GM19395 (cell line): Measurements from ENCODE around the gene ZNF785.

Experiments used
- ATAC-seq: cut with Tn5 transposase; IDR thresholded peaks from one replicate; pipeline ENCODE4 v1.9.1; 2021; ENCODE audit warnings: mild to moderate bottlenecking, moderate library complexity; ENCODE audit not compliant: unreplicated experiment

Gene ZNF785

GRCh38 chr16:30567160-30567990, 18.1 kb downstream of the ZNF785 start:
- ATAC-seq, result no peak

DNA sequence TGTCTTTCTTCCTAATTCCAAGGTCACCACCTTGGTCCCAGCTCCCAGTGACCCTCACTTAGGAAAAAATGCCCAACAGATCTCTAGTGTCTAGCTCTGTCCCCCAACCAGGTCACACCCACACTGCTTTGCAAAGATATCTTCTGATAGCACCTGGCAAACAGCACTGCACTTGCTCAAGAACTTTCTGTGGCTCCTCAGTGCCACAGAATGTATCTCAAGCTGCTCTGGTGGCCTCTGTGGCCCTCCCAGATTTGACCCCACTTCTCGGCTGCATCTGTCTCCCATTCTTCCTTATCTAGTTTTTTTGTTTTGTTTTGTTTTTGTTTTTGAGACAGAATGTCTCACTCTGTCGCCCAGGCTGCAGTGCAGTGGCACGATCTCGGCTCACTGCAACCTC, 19.0 kb downstream of the ZNF785 start:
- no peak for ATAC-seq

- no peak for ATAC-seq
These were observed 19.5 kb downstream of the ZNF785 start for GRCh38 chr16:30565984-30566383.

GRCh38 chr16:30565526-30565925, 20.0 kb downstream of the ZNF785 start:
- ATAC-seq, result no peak

DNA sequence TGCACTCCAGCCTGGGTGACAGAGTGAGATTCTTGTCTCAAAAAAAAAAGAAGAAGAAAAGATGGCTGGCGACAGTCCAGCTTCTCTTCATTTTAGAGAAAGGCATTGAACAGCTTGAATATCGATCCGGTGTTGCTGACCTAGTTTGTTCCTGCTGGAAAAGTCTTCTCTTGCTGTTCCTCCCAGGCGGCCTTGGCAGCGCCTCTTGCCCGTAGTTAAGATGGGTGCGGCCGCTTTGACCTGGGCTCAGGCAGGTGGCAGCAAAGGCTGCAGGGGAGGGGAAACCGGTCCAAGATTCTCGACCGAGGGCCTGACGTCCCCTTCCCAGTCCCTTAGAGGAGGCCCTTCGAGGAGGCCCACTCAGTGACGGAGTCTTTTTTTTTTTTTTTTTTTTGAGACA, 23.5 kb downstream of the ZNF785 start:
- no peak for ATAC-seq

DNA sequence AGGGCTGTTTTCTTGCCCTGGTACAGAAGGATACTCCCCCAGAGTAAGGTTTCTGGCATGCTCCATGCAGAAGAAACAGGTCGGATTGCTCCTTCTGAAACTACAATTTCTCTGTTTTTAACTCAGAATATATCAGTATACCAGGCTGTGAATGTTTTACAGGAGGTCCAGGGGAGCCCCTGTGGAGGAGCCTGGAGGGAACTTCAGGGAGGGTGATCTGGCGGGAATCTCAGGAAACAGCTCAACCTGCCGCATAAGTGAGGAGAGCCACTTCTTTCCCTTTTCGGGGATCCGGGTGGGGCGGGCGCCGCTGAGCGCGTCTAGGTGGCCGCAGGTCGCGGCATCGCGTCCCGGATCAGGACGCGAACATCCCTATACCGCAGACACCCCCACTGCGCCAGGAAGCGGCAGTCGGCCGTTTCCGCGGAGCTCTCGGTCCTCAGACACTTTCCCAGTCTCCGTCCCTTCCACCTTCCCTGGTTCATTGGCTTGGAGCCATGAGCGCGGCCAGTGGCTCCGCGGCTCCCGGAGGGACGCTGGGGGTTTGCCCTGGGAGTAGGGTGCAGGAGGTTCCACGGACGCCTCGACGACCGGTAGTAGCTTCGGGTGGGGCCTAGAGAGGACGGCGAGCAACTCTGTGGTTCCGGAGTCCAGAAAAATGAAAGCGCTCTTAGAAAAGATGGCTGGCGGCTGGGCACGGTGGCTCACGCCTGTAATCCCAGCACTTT, 24.2 kb downstream of the ZNF785 start:
- no peak for ATAC-seq

DNA sequence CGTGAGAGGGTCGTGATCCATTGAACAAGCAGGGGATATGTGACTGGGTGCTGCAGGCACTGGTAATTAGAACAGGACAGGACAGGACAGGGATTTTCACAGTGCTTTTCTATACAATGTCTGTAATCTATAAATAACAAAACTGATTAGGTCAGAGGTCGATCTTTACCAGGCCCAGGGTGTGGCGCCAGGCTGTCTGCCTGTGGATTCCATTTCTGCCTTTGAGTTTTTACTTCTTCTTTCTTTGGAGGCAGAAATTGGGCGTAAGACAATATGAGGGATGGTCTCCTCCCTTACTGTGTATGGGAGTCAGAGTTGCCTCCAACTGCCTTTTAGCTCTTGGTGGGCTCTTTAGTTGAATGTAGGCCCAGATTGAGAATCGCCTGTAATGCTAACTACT, 25.8 kb downstream of the ZNF785 start:
- no peak for ATAC-seq

GRCh38 chr16:30558789-30559377, 26.6 kb downstream of the ZNF785 start:
- ATAC-seq, result no peak

DNA sequence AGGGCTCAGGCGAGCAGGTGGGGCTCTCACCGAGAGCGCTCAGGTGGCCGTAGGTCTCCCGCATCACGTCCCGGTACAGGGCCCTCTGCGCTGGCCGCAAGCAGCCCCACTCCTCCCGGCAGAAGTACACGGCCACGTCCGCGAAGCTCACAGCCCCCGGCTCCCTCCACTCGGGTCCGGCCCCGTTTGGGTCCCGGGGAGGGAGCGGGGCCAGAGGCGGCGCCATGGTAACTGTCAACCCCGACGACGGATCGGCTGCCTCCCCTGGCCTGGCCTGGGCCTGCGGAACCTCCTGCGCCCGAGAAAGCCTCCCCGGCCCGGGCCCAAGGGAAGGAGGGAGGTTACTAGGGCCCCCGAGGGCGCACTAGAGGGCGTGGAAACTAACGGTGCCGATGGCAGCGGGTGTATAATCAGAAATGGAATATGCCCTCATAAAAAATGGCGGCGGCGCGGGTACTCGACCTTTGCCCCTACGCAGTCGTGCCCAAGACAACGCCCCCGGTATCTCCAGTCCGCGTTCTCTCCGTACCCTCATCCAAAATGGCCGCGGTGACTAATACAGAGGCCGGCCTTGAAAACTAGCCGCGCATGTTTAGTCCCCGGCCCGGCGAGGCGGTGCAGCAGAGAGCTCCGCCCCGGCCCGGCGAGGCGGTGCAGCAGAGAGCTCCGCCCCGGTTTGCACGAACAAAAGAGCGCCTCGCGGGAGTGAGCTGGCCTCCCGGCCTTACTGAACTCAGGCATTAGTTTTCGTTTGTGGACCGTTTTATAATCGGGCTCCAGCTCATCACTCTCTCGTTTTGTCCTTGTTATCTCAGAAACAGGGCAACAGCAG, 27.3 kb downstream of the ZNF785 start, which contains the start of gene ZNF764:
Gene ZNF764, minus strand, starts transcription at position 418 of the 832 bp plus-strand sequence. Its CDS starts 192 bp downstream, at position 226.
- ATAC-seq, result peak; percentile 91

GRCh38 chr16:30557707-30557956, 27.9 kb downstream of the ZNF785 start:
- peak; percentile 12 for ATAC-seq

DNA sequence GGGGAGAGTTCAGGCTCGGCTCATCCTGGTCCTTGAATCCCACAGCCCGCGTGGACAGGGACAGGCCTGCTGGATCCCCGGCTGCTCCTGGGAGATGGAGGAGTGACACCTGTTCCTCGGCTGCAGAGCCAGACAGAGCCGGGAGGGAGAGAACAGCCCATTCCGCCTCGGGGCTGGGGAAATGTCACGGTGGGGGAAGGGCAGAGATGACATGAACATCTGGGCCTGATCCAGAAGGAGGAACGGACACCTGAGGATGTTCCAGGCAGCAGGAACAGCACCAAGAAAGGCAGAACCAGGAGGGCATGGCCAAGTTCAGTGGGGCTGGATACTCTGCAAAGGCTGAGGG, 29.4 kb downstream of the ZNF785 start:
- ATAC-seq, result no peak

DNA sequence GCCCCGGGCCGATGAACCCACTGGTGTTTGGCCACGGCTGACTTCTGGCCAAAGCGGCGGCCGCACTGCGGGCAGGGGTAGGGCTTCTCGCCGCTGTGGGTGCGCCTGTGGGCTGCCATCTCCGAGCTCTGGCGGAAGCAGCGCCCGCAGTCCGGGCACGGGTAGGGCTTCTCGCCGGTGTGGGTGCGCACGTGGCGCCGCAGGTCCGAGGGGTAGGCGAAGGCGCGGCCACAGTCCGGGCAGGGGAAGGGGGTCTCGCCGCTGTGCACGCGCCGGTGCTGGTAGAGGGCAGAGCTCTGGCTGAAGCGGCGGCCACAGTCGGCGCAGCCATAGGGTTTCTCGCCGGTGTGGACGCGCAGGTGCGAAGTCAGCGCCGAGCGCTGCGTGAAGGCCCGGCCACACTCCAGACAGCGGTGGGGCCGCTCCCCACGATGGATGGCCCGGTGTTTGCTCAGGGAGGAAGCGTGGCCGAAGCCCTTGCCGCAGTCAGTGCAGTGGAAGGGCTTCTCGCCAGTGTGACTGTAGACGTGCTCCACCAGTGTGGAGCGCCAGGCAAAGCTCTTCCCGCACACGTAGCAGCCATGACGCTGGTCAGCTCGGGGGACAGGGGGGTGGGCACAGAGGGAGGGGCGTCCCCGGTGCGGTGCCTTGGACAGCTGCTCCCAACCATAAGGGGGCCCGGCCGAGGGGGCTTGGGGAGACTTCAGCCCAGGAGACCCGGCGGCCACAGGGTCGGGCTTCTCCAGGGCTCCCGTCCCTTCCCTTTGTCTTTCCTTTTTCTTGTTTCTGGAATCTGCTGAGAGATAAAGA, 30.0 kb downstream of the ZNF785 start:
- ATAC-seq, result no peak

DNA sequence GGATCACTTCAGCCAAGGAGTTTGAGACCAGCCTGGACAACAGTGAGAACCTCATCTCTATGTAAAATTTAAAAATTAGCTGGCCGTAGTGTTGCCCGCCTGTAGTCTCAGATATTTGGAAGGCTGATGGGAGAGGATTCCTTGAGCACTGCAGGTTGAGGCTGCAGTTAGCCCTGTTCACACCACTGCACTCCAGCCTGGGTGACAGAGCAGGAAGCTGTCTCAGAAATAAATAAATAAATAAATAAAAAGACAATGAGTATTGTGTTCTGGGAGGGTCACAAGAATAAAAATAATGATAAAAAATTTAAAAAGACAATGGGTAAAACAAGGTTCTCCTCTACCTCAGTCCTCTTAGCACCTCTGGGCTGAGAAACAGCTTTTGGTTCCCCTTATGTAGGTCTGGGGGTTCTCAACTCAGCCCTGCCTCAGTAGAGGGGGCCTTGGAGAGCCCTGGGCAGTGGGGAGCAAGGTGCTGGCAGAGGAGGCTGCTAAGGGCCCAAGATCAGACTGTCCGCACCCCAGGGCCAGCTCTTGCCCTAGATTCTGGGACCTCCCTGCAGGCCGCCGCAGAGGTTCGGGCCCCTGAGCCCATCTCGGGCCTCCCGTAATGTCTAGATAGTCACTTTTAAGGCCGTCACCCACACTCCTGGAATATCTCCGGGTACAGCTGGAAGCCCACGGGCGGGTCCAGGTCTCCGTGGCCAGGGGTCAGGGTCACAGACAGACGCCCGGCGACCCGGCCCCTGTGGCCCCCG, 30.8 kb downstream of the ZNF785 start:
- ATAC-seq, result no peak

GRCh38 chr16:30553393-30553899, 32.1 kb downstream of the ZNF785 start:
- no peak for ATAC-seq

DNA sequence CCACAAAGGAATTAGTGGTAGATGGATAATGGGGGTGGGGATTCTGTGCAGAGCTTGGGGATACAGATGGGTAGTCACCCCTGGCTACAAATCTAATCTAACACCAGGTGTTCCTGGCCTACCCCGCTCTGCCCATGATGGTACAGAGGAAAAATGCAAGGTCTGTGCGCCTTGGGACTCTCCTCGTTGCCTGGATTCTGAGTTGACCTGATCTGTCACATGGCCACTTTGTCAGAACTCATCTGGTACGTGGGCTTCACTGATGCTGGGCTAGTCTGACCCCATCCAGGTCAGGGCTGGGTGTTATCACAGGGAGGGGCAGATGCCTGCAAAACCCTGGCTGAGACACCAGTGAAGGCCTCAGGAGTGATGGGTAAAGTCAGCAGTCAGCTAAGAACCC, 32.5 kb downstream of the ZNF785 start:
- ATAC-seq, result no peak

GRCh38 chr16:30551781-30552180, 33.7 kb downstream of the ZNF785 start:
- no peak for ATAC-seq

DNA sequence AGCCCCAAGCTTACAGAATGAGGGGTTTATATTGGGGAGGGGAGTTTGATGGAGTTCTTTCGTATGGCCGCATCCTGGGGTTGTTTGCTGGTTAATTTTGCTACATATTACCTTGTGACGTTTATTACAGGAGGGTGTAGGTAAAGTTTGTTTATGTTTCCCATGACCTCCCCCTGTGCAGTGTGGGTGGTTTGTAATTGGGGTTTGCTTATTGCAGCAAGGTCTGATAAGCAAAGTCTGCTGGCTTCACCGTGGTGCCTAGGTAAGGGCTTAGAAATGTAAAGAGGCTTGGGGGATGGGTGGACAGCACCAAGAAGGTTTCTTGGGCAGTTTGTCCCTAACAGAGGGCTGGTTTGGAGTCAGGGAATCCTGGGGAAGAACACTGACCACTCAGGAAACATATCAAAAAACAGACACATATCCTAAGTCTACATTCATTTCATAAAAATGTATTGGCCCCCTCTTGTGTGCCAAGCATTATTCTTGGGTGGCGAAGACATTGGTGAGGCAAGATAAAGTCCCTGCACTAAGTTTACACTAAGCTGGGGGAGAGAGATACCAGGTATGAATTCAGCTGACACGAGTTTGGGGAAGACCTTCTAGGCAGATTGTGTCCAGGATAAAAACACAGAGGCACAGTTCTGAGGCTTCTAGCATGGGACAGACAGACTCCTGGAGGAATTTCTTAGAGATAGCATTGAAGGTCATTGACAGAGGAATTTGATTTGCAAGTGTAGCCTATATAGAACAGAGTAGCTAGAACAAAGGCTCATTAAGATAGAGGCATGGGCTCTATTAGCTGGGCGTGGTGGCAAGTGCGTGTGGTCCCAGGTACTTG, 36.9 kb downstream of the ZNF785 start:
- ATAC-seq, result no peak

- no peak for ATAC-seq
These were observed 39.4 kb downstream of the ZNF785 start for GRCh38 chr16:30546115-30546514.

DNA sequence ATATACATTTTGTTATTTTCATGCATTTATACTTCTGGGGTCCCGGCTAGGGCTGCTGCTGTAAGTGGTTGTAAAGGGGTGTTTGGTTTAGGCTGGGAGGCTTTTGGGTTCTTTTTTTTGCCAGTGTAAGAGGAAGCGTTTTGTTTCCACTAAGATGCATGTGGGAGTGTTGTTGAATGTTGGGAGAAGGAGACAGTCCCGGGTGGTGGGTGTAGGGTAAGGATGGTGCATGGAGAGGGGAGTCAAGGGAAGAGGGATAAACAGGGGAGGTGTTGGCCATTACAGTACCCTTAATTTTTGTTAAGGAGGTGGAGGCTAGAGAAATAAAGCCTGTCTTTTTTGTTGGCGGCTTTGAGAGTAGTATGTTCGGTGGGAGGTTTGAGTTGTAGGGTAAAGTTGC, 42.4 kb downstream of the ZNF785 start:
- ATAC-seq, result no peak
